Measurements from ENCODE around the gene KBTBD4. TPM values are rescaled to one million over a fixed set of nuclear protein-coding genes. Genes with fewer than 3 reads are reported as not detected.

Gene KBTBD4
- total RNA-seq, 1 experiment from 2014 or later = 42.8 TPM

- ChIA-PET POLR2A (ENCODE audit: low non-redundant PET) (no interaction called here), CTCF (no interaction called here)
- no peaks in the 10 kb centered on the region for H3K4me1 ChIP-seq (ENCODE audit: insufficient read depth, low read length, poor library complexity, severe bottlenecking)
- H3K36me3 ChIP-seq (ENCODE audit: insufficient read depth, low read length, poor library complexity, severe bottlenecking) = no peaks in the 10 kb centered on the region
- BruUV-seq (replicated peaks) = no TSS peak
- no peaks in the 10 kb centered on the region for H3K27me3 ChIP-seq (replicated peaks; ENCODE audit: insufficient read depth, low read depth, low read length, poor library complexity)
- H3K9me3 ChIP-seq (ENCODE audit: low read depth, low read length, poor library complexity, severe bottlenecking) = no peaks in the 10 kb centered on the region
- TF ChIP-seq EZH2 (IDR thresholded peaks at IDR 0.05; ENCODE audit: borderline replicate concordance, low read depth, low read length, poor library complexity, severe bottlenecking) (no peak), CTCF (conservative IDR thresholded peaks at IDR 0.05; ENCODE audit: low read depth, low read length) (no peak)
- no peak for DNase-seq (ENCODE audit: low spot score)
- no peak overlapping the region for H3K27ac ChIP-seq (ENCODE audit: low read depth, low read length, poor library complexity, severe bottlenecking)
- intact Hi-C loops (cut with micrococcal nuclease; ENCODE audit: unreplicated experiment) = no loop called here
- no peak overlapping the region for H3K4me3 ChIP-seq (ENCODE audit: low read depth, low read length, poor library complexity, severe bottlenecking)
Observed at GRCh38 chr11:47607380-47607779, 28.6 kb upstream of the KBTBD4 start.

GRCh38 chr11:47606731-47607130, 28.0 kb upstream of the KBTBD4 start:
- Histone ChIP-seq H3K27ac (ENCODE audit: low read depth, low read length, poor library complexity, severe bottlenecking) (no peak overlapping the region), H3K9me3 (ENCODE audit: low read depth, low read length, poor library complexity, severe bottlenecking) (no peaks in the 10 kb centered on the region), H3K4me3 (ENCODE audit: low read depth, low read length, poor library complexity, severe bottlenecking) (no peak overlapping the region), H3K4me1 (ENCODE audit: insufficient read depth, low read length, poor library complexity, severe bottlenecking) (no peaks in the 10 kb centered on the region), H3K27me3 (replicated peaks; ENCODE audit: insufficient read depth, low read depth, low read length, poor library complexity) (no peaks in the 10 kb centered on the region), H3K36me3 (ENCODE audit: insufficient read depth, low read length, poor library complexity, severe bottlenecking) (no peaks in the 10 kb centered on the region)
- no peak for DNase-seq (ENCODE audit: low spot score)
- no TSS peak for BruUV-seq (replicated peaks)
- CTCF ChIA-PET = no interaction called here
- POLR2A ChIA-PET (ENCODE audit: low non-redundant PET) = no interaction called here
- intact Hi-C loops (cut with micrococcal nuclease; ENCODE audit: unreplicated experiment) = no loop called here
- TF ChIP-seq CTCF (conservative IDR thresholded peaks at IDR 0.05; ENCODE audit: low read depth, low read length) = no peak
- no peak for TF ChIP-seq EZH2 (IDR thresholded peaks at IDR 0.05; ENCODE audit: borderline replicate concordance, low read depth, low read length, poor library complexity, severe bottlenecking)

DNA sequence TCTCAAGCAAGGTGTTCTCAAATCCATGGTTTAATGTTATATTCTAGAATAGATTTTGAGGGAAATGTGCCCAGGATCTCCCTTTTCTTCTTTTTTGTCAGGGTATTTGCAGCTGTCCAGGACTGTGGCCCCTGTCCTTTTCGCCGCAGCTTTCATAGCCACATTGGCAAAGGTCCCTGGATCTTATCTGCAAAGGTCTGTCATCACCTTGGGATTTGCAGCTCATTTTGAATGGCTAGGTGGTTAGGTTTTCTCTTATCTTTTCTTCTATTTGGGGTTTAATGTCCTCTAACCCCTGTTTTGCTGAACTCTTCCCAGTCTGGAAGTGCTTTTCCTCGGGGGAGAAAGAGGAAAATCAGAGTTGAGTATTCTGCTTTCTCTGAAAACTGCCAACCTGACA, 27.2 kb upstream of the KBTBD4 start:
- CTCF ChIA-PET = interaction anchor here (0.7 kb wide), 1 partner anchor 45 kb away, joined by 3 read pairs; no protein-coding TSS in a partner anchor
- H3K36me3 ChIP-seq (ENCODE audit: insufficient read depth, low read length, poor library complexity, severe bottlenecking) = no peaks in the 10 kb centered on the region
- no peaks in the 10 kb centered on the region for H3K27me3 ChIP-seq (replicated peaks; ENCODE audit: insufficient read depth, low read depth, low read length, poor library complexity)
- no peak overlapping the region for H3K27ac ChIP-seq (ENCODE audit: low read depth, low read length, poor library complexity, severe bottlenecking)
- H3K9me3 ChIP-seq (ENCODE audit: low read depth, low read length, poor library complexity, severe bottlenecking) = no peaks in the 10 kb centered on the region
- BruUV-seq (replicated peaks) = no TSS peak
- H3K4me1 ChIP-seq (ENCODE audit: insufficient read depth, low read length, poor library complexity, severe bottlenecking) = no peaks in the 10 kb centered on the region
- TF ChIP-seq EZH2 (IDR thresholded peaks at IDR 0.05; ENCODE audit: borderline replicate concordance, low read depth, low read length, poor library complexity, severe bottlenecking) = no peak
- TF ChIP-seq CTCF (conservative IDR thresholded peaks at IDR 0.05; ENCODE audit: low read depth, low read length) = no peak
- no peak overlapping the region for H3K4me3 ChIP-seq (ENCODE audit: low read depth, low read length, poor library complexity, severe bottlenecking)
- POLR2A ChIA-PET (ENCODE audit: low non-redundant PET) = interaction anchor here (0.6 kb wide), 1 partner anchor 51 kb away, joined by 3 read pairs; no protein-coding TSS in a partner anchor
- intact Hi-C loops (cut with micrococcal nuclease; ENCODE audit: unreplicated experiment) = no loop called here
- no peak for DNase-seq (ENCODE audit: low spot score)

Measured in A673 (cell line).